Measurements from ENCODE around the gene CRLF3.

DNA sequence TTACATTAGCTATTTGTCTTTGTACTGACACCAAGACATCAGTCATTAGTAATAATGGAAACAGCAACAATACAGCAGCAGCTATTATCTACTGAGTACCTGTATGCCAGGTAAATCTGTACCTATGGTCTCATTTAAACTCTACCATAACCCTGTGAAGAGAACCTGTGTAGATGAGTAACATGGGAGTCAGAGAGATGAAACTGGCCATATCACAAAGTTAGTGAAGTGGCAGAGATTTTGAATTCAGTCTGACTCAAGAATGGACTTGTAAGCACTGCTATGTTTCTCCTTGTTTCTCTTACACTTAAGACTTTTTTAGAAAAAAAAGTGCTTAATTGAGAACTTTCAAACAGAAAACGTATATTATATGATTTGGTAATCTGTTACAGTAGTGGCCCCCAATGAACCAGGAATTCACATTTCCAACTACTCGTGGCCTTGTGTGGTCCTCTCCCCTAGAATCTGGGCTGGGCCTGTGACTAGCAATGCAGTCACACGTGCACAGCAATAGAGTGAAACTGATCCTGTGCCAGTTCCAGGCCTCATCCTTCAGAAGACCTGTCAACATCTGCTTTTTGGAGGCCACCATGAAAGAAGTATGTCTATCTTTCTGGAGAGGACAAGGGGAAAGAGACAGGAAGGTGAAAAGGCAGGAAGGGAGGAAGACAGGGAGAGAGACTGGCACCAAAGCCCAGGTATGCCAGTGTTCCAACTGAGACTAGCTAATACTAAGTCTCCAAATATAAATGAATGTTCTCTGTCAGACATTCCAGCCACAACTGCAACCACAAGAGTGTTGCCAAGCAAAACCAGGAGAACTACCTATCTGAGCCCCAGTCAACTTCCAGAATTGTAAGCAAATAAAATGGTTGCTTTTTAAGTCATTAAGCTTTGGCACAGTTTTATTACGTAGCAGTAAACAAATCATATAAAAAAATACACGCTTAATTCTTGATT is 12.0 kb downstream of the CRLF3 start:
- TF ChIP-seq, protein P1, sequence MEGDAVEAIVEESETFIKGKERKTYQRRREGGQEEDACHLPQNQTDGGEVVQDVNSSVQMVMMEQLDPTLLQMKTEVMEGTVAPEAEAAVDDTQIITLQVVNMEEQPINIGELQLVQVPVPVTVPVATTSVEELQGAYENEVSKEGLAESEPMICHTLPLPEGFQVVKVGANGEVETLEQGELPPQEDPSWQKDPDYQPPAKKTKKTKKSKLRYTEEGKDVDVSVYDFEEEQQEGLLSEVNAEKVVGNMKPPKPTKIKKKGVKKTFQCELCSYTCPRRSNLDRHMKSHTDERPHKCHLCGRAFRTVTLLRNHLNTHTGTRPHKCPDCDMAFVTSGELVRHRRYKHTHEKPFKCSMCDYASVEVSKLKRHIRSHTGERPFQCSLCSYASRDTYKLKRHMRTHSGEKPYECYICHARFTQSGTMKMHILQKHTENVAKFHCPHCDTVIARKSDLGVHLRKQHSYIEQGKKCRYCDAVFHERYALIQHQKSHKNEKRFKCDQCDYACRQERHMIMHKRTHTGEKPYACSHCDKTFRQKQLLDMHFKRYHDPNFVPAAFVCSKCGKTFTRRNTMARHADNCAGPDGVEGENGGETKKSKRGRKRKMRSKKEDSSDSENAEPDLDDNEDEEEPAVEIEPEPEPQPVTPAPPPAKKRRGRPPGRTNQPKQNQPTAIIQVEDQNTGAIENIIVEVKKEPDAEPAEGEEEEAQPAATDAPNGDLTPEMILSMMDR (IDR thresholded peaks at IDR 0.05): no peak
- TF ChIP-seq POLR2A (IDR thresholded peaks at IDR 0.05): no peak

Measured in adrenal gland (tissue), 5 donors.